Cortex of kidney (tissue), 1 donor: ENCODE measurements around the gene MRPL18.
"Not testable (repeated sequence)": the region's sequence is repeated elsewhere in the genome, so short reads cannot be mapped to it uniquely, and the experiment has no call there.

ENCODE experiments used
- DNase-seq: peaks from one replicate; lab custom pipeline; 2025; lab: John Stamatoyannopoulos, UW

MRPL18 gene

GRCh38 chr6:159817951-159818739 is 27.9 kb downstream of the MRPL18 start:
- DNase-seq, result no peak

GRCh38 chr6:159819098-159819497 is 28.8 kb downstream of the MRPL18 start:
- DNase-seq, result no peak

GRCh38 chr6:159819932-159820640 is 29.8 kb downstream of the MRPL18 start:
- DNase-seq, result no peak

GRCh38 chr6:159821122-159821521 is 30.9 kb downstream of the MRPL18 start:
- no peak for DNase-seq

GRCh38 chr6:159821726-159822125 is 31.5 kb downstream of the MRPL18 start:
- no peak for DNase-seq

- no peak for DNase-seq
Measured at GRCh38 chr6:159823953-159824352, 33.7 kb downstream of the MRPL18 start.

- DNase-seq, result not testable (repeated sequence)
Measured at GRCh38 chr6:159824690-159825089, 34.4 kb downstream of the MRPL18 start.

- no peak for DNase-seq
Measured at GRCh38 chr6:159826004-159826403, 35.7 kb downstream of the MRPL18 start.

- no peak for DNase-seq
Measured at GRCh38 chr6:159826968-159827647, 36.8 kb downstream of the MRPL18 start.

GRCh38 chr6:159828074-159828473 is 37.8 kb downstream of the MRPL18 start:
- no peak for DNase-seq

GRCh38 chr6:159829526-159829925 is 39.3 kb downstream of the MRPL18 start:
- no peak for DNase-seq

GRCh38 chr6:159830501-159831372 is 40.5 kb downstream of the MRPL18 start:
- no peak for DNase-seq

GRCh38 chr6:159831373-159831679 is 41.1 kb downstream of the MRPL18 start:
- DNase-seq, result no peak

GRCh38 chr6:159832946-159833345 is 42.7 kb downstream of the MRPL18 start:
- no peak for DNase-seq

GRCh38 chr6:159833556-159833955 is 43.3 kb downstream of the MRPL18 start:
- no peak for DNase-seq

- DNase-seq, result no peak
Measured at GRCh38 chr6:159833997-159834603, 43.8 kb downstream of the MRPL18 start.

GRCh38 chr6:159836718-159837490 is 46.6 kb downstream of the MRPL18 start:
- no peak for DNase-seq

- DNase-seq, result no peak
Measured at GRCh38 chr6:159837511-159837910, 47.2 kb downstream of the MRPL18 start.

- no peak for DNase-seq
Measured at GRCh38 chr6:159838020-159838744, 47.9 kb downstream of the MRPL18 start.

- no peak for DNase-seq
Measured at GRCh38 chr6:159842035-159842434, 51.8 kb downstream of the MRPL18 start.
